Epithelial cell of proximal tubule (primary cell): ENCODE results near the gene UBA1. TPM values are rescaled to one million over a fixed set of nuclear protein-coding genes. Genes with fewer than 3 reads are reported as not detected.

ENCODE experiments used
- DNase-seq: peaks from one replicate; pipeline ENCODE4 v3.0.0-alpha.2; 2011; ENCODE audit warnings: low read depth
- H3K4me3 ChIP-seq: 2 replicates; pipeline ENCODE4 v1.5.1; 2011; ENCODE audit warnings: low read depth, mild to moderate bottlenecking, low read length
- CTCF ChIP-seq: conservative IDR thresholded peaks from 2 replicates; pipeline ENCODE4 v1.5.1; 2012; ENCODE audit warnings: low read depth, mild to moderate bottlenecking, low read length
- total RNA-seq: library from RNA; depleted of rRNA; stranded (reverse); fragments of >200 nt; gene quantifications from 2 replicates; pipeline ENCODE4 v1.2.3, GENCODE V29; 2015

UBA1 gene
- total RNA-seq, 1 donor from 2014 or later: 161 TPM

- H3K4me3 ChIP-seq: peak overlapping the region; percentile 75
- no peak for TF ChIP-seq CTCF
- no peak for DNase-seq
Measured at GRCh38 chrX:47146936-47147859, 46.4 kb upstream of the UBA1 start.

DNA sequence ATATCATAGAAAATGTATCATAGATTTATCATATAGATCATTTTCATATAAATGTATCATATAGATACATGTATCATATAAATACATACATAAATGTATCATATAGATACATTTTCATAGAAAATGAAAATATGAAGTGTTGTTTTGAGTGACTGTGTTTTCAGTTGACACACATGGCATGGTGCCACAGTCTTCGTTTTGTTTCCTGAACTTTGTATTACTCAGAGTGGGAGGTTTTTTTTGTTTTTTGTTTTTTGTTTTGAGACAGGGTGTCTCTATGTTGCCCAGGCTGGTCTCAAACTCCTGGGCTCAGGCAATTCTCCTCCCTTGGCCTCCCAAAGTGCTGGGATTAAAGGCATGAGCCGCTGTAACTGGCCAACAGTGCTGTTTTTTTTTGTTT lies 44.7 kb upstream of the UBA1 start:
- TF ChIP-seq CTCF: no peak
- H3K4me3 ChIP-seq: no peak overlapping the region
- DNase-seq: no peak

DNA sequence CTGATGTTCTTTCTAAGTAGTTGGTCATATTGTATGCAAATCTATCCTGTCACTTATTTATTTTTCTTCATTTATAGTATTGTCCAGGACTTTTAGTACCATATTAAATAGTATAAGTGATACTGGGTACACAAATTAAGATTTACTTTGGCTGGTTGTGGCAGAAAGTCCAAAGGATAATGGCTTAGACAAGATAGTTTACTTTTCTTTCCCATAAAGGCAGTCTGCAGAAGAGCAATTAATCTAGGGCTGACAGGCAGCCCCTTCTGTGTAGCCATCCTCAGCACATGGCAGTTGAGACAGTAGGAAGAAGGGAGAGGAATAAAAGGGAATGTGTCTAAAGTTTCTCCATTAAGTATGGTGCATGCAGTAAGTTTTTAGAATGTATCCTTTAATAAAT lies 42.2 kb upstream of the UBA1 start:
- no peak overlapping the region for H3K4me3 ChIP-seq
- no peak for DNase-seq
- no peak for TF ChIP-seq CTCF

- no peak overlapping the region for H3K4me3 ChIP-seq
- DNase-seq: no peak
- TF ChIP-seq CTCF: no peak
Measured at GRCh38 chrX:47156611-47157520, 36.8 kb upstream of the UBA1 start.

DNA sequence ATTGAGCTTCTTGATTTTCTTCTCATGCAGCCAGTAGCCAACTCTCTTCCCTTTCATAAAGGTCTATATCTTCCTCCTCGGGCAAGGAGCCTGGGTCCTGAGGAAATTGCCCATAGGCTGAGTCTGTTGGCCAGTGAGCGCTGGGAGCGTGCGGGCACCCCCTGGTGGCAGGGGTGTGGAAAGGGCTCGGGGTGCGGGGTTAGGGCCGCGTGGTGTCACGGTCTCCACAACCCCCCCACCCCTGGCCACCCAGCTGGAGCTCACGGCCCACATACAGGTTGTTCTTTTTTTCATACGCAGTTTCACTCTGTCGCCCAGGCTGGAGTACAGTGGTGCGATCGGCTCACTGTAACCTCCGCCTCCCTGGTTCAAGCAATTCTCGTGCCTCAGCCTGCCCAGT lies 35.5 kb upstream of the UBA1 start:
- no peak overlapping the region for H3K4me3 ChIP-seq
- DNase-seq: no peak
- TF ChIP-seq CTCF: peak; percentile 7

GRCh38 chrX:47158781-47159180 lies 34.8 kb upstream of the UBA1 start:
- DNase-seq: no peak
- H3K4me3 ChIP-seq: no peak overlapping the region
- TF ChIP-seq CTCF: no peak
